ENCODE data around the gene SLC37A4. TPM values are rescaled to one million over a fixed set of nuclear protein-coding genes. Genes with fewer than 3 reads are reported as not detected.

The SLC37A4 gene
- total and polyA plus RNA-seq, 2 of the 13 experiments (the other 11 are each of a cell fraction or from before 2014, with no cell fraction given) = 43.0 to 56.1 TPM

GRCh38 chr11:119029340-119030028 is 1.2 kb downstream of the SLC37A4 start (continued):
- TF ChIP-seq ETS1 (CRISPR knock-in tag; IDR thresholded peaks at IDR 0.05) = no peak
- no peak for TF ChIP-seq ZNF749 (CRISPR knock-in tag; IDR thresholded peaks at IDR 0.05; ENCODE audit: borderline replicate concordance)
- peak; percentile 70; the same call in 1 of the 2 replicates for TF ChIP-seq NR2F2 (IDR thresholded peaks at IDR 0.05; ENCODE audit: borderline replicate concordance, low read depth)
- TF ChIP-seq NR0B2 (CRISPR knock-in tag; IDR thresholded peaks at IDR 0.05) = no peak
- TF ChIP-seq REPIN1 (CRISPR knock-in tag; IDR thresholded peaks at IDR 0.05; ENCODE audit: borderline replicate concordance, low read depth) = peak; percentile 39; the same call in 1 of the 2 replicates
- no peak for TF ChIP-seq ZNF724P (CRISPR knock-in tag; IDR thresholded peaks at IDR 0.05; ENCODE audit: borderline replicate concordance)
- TF ChIP-seq TRIM22 (IDR thresholded peaks at IDR 0.05) = no peak
- no peak for TF ChIP-seq ISX (CRISPR knock-in tag; conservative IDR thresholded peaks at IDR 0.05)
- TF ChIP-seq KLF6 (CRISPR knock-in tag; IDR thresholded peaks at IDR 0.05) = 0 out of 2 replicates have a peak, but pooled peaks have one; percentile 36
- TF ChIP-seq CREM (IDR thresholded peaks at IDR 0.05) = peak; percentile 50; the same call in 1 of the 2 replicates
- TF ChIP-seq CREM (CRISPR knock-in tag; IDR thresholded peaks at IDR 0.05) = no peak
- no peak for TF ChIP-seq SRF (IDR thresholded peaks at IDR 0.05; ENCODE audit: low read depth, low read length)
- peak; percentile 52 for TF ChIP-seq NR2C2 (CRISPR knock-in tag; IDR thresholded peaks at IDR 0.05; ENCODE audit: borderline replicate concordance)
- TF ChIP-seq ARNTL (CRISPR knock-in tag; IDR thresholded peaks at IDR 0.05) = 0 out of 2 replicates have a peak, but pooled peaks have one; percentile 52
- TF ChIP-seq KDM4B (CRISPR knock-in tag; IDR thresholded peaks at IDR 0.05) = no peak
- 0 out of 2 replicates have a peak, but pooled peaks have one; percentile 41 for TF ChIP-seq ZNF501 (CRISPR knock-in tag; IDR thresholded peaks at IDR 0.05)
- TF ChIP-seq RCOR2 (CRISPR knock-in tag; IDR thresholded peaks at IDR 0.05) = no peak
- TF ChIP-seq SMAD3 (CRISPR knock-in tag; IDR thresholded peaks at IDR 0.05) = no peak
- TF ChIP-seq ZHX2 (IDR thresholded peaks at IDR 0.05; ENCODE audit: low read depth) = no peak
- no peak for TF ChIP-seq ZHX2 (CRISPR knock-in tag; IDR thresholded peaks at IDR 0.05; ENCODE audit: borderline replicate concordance)

Data from HepG2 (cell line).